ENCODE results near the gene MYT1.

The MYT1 gene

GRCh38 chr20:64140061-64140931 lies 24.0 kb upstream of the MYT1 start:
- no peak for DNase-seq

- DNase-seq: no peak
These were observed 23.3 kb upstream of the MYT1 start for GRCh38 chr20:64140956-64141355.

GRCh38 chr20:64142590-64142989 lies 21.7 kb upstream of the MYT1 start:
- no peak for DNase-seq

- no peak for DNase-seq
These were observed 21.0 kb upstream of the MYT1 start for GRCh38 chr20:64143018-64143801.

- DNase-seq: no peak
These were observed 19.9 kb upstream of the MYT1 start for GRCh38 chr20:64144144-64144912.

- DNase-seq: no peak
These were observed 18.6 kb upstream of the MYT1 start for GRCh38 chr20:64145458-64146300.

- no peak for DNase-seq
These were observed 17.8 kb upstream of the MYT1 start for GRCh38 chr20:64146301-64146935.

GRCh38 chr20:64146936-64147477 lies 17.2 kb upstream of the MYT1 start:
- no peak for DNase-seq

GRCh38 chr20:64148581-64148980 lies 15.7 kb upstream of the MYT1 start:
- no peak for DNase-seq

- no peak for DNase-seq
These were observed 15.1 kb upstream of the MYT1 start for GRCh38 chr20:64149141-64149540.

- DNase-seq: no peak
These were observed 14.3 kb upstream of the MYT1 start for GRCh38 chr20:64149809-64150560.

GRCh38 chr20:64150756-64151632 lies 13.3 kb upstream of the MYT1 start:
- DNase-seq: no peak

GRCh38 chr20:64151633-64152530 lies 12.4 kb upstream of the MYT1 start:
- no peak for DNase-seq

- DNase-seq: no peak
These were observed 11.3 kb upstream of the MYT1 start for GRCh38 chr20:64152906-64153305.

GRCh38 chr20:64153410-64153809 lies 10.8 kb upstream of the MYT1 start:
- DNase-seq: no peak

GRCh38 chr20:64153861-64154589 lies 10.2 kb upstream of the MYT1 start:
- DNase-seq: no peak

GRCh38 chr20:64154590-64155257 lies 9.5 kb upstream of the MYT1 start:
- DNase-seq: no peak

Measured in fibroblast of skin of abdomen (primary cell).